Putamen (tissue), 1 donor: ENCODE results near the gene TMEM218.
A peak's percentile ranks its signal among the peaks of the same experiment; 100 is the strongest.
"Not testable (repeated sequence)": the region's sequence is repeated elsewhere in the genome, so short reads cannot be mapped to it uniquely, and the experiment has no call there.

ENCODE experiments used
- DNase-seq: peaks from one replicate; pipeline ENCODE4 v3.0.0-alpha.2; 2016; ENCODE audit warnings: low spot score

The TMEM218 gene

GRCh38 chr11:125075242-125075625, 36.2 kb downstream of the TMEM218 start:
- DNase-seq: no peak

GRCh38 chr11:125074511-125075241, 36.8 kb downstream of the TMEM218 start:
- DNase-seq: no peak

GRCh38 chr11:125073616-125074483, 37.6 kb downstream of the TMEM218 start:
- DNase-seq: no peak

- no peak for DNase-seq
These were observed 38.4 kb downstream of the TMEM218 start for GRCh38 chr11:125072961-125073590.

- DNase-seq: peak; percentile 32
These were observed 39.0 kb downstream of the TMEM218 start for GRCh38 chr11:125072218-125072960.

GRCh38 chr11:125071846-125072217, 39.6 kb downstream of the TMEM218 start:
- no peak for DNase-seq

GRCh38 chr11:125071435-125071834, 40.0 kb downstream of the TMEM218 start:
- no peak for DNase-seq

GRCh38 chr11:125070699-125071254, 40.6 kb downstream of the TMEM218 start:
- peak; percentile 42 for DNase-seq

GRCh38 chr11:125069796-125070195, 41.6 kb downstream of the TMEM218 start:
- no peak for DNase-seq

- no peak for DNase-seq
These were observed 42.4 kb downstream of the TMEM218 start for GRCh38 chr11:125069008-125069407.

GRCh38 chr11:125068368-125068767, 43.1 kb downstream of the TMEM218 start:
- DNase-seq: no peak

GRCh38 chr11:125064070-125064469, 47.4 kb downstream of the TMEM218 start:
- DNase-seq: no peak

GRCh38 chr11:125063429-125064043, 47.9 kb downstream of the TMEM218 start:
- no peak for DNase-seq

GRCh38 chr11:125062931-125063428, 48.4 kb downstream of the TMEM218 start, which contains the start of gene SLC37A2:
Gene SLC37A2, plus strand, starts transcription at chr11:125063305. Its CDS starts 63 bp downstream, at chr11:125063368.
- peak; percentile 27 for DNase-seq

GRCh38 chr11:125062218-125062930, 49.1 kb downstream of the TMEM218 start:
- no peak for DNase-seq

- no peak for DNase-seq
These were observed 50.1 kb downstream of the TMEM218 start for GRCh38 chr11:125061281-125061680.

- no peak for DNase-seq
These were observed 53.8 kb downstream of the TMEM218 start for GRCh38 chr11:125057693-125058016.

GRCh38 chr11:125056931-125057692, 54.3 kb downstream of the TMEM218 start:
- no peak for DNase-seq

GRCh38 chr11:125056111-125056510, 55.3 kb downstream of the TMEM218 start:
- DNase-seq: not testable (repeated sequence)
